Measurements from ENCODE around the gene KCNMB3. TPM values are rescaled to one million over a fixed set of nuclear protein-coding genes. Genes with fewer than 3 reads are reported as not detected.

The KCNMB3 gene
- total and polyA plus RNA-seq, 2 of the 13 experiments (the other 11 are each of a cell fraction or from before 2014, with no cell fraction given) = 4.3 to 7.1 TPM

- TF ChIP-seq ZC3H13 (CRISPR knock-in tag; IDR thresholded peaks at IDR 0.05) (no peak), ZNF816 (CRISPR knock-in tag; IDR thresholded peaks at IDR 0.05; ENCODE audit: borderline replicate concordance) (no peak), ESRRA (CRISPR knock-in tag; IDR thresholded peaks at IDR 0.05; ENCODE audit: low read depth) (no peak)
Measured at GRCh38 chr3:179229177-179229576, 21.7 kb downstream of the KCNMB3 start (continued).

DNA sequence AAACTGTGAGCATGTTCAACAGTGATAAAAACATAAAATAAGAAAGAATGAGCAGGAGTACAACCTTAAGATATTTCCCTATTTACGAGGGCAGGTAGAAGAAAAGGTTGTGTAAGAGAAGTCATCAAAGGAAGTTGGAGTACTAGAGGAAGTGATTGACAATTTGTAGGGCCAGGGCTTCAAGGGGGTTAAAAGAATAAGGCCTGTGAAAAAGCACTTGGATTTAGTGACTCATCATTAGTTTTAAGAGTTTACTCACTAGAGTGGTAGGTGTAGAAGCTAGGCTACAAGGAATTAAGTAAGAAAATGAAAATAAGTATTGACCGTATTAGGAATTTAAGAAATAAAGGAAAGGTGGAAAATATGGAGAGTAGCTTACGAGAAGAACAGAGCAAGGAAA is 23.6 kb downstream of the KCNMB3 start:
- ChIA-PET CTCF (ENCODE audit: low intra/inter-chr PET ratio, low total read pairs) (no interaction called here), POLR2A (no interaction called here)
- Histone ChIP-seq H3K9me3 (ENCODE audit: low read length) (no peaks in the 10 kb centered on the region), H3K36me3 (replicated peaks in 1 of 2; ENCODE audit: control insufficient read depth in 1 of 2, insufficient read depth in 2 of 2, low read length in 2 of 2) (peaks cover 0 to 14% of the 10 kb centered on the region in 2 experiments; a peak in 3 of 5 replicates), H3K4me1 (ENCODE audit: insufficient read depth, low read length) (no peaks in the 10 kb centered on the region), H3K4me2 (ENCODE audit: low read depth, low read length) (no peak overlapping the region), H2AFZ (ENCODE audit: low read length) (no peak overlapping the region), H3K79me2 (ENCODE audit: insufficient read depth, low read length) (no peaks in the 10 kb centered on the region), H3K27me3 (ENCODE audit: control insufficient read depth in 1 of 2, insufficient read depth in 2 of 2, low read length in 2 of 2) (no peaks in the 10 kb centered on the region), H3K27ac (ENCODE audit: extremely low read length, insufficient read depth, low read length) (no peak overlapping the region), H3K9ac (ENCODE audit: insufficient read depth, low read depth, low read length) (no peak overlapping the region), H3K4me3 (replicated peaks in 1 of 3; ENCODE audit: insufficient read depth in 1 of 3, low read depth in 2 of 3, low read length in 3 of 3) (no peak overlapping the region), H4K20me1 (ENCODE audit: insufficient read depth, low read length) (no peaks in the 10 kb centered on the region)
- TF ChIP-seq ZNF549 (CRISPR knock-in tag; IDR thresholded peaks at IDR 0.05) (no peak), ZNF468 (CRISPR knock-in tag; IDR thresholded peaks at IDR 0.05) (no peak), ZNF383 (CRISPR knock-in tag; IDR thresholded peaks at IDR 0.05; ENCODE audit: borderline replicate concordance) (no peak), SRSF1 (optimal IDR thresholded peaks at IDR 0.05; ENCODE audit: low read depth, low read length) (no peak), SAFB2 (CRISPR knock-in tag; IDR thresholded peaks at IDR 0.05; ENCODE audit: borderline replicate concordance, low read depth) (no peak), NFE2L2 (IDR thresholded peaks at IDR 0.05; ENCODE audit: low read length) (no peak), ZNF605 (CRISPR knock-in tag; IDR thresholded peaks at IDR 0.05) (no peak), EZH2 (conservative IDR thresholded peaks at IDR 0.05; ENCODE audit: low read depth, low read length) (no peak), NFYC (CRISPR knock-in tag; IDR thresholded peaks at IDR 0.05) (no peak), RCOR2 (CRISPR knock-in tag; IDR thresholded peaks at IDR 0.05) (no peak)
- TF ChIP-seq, protein P1, sequence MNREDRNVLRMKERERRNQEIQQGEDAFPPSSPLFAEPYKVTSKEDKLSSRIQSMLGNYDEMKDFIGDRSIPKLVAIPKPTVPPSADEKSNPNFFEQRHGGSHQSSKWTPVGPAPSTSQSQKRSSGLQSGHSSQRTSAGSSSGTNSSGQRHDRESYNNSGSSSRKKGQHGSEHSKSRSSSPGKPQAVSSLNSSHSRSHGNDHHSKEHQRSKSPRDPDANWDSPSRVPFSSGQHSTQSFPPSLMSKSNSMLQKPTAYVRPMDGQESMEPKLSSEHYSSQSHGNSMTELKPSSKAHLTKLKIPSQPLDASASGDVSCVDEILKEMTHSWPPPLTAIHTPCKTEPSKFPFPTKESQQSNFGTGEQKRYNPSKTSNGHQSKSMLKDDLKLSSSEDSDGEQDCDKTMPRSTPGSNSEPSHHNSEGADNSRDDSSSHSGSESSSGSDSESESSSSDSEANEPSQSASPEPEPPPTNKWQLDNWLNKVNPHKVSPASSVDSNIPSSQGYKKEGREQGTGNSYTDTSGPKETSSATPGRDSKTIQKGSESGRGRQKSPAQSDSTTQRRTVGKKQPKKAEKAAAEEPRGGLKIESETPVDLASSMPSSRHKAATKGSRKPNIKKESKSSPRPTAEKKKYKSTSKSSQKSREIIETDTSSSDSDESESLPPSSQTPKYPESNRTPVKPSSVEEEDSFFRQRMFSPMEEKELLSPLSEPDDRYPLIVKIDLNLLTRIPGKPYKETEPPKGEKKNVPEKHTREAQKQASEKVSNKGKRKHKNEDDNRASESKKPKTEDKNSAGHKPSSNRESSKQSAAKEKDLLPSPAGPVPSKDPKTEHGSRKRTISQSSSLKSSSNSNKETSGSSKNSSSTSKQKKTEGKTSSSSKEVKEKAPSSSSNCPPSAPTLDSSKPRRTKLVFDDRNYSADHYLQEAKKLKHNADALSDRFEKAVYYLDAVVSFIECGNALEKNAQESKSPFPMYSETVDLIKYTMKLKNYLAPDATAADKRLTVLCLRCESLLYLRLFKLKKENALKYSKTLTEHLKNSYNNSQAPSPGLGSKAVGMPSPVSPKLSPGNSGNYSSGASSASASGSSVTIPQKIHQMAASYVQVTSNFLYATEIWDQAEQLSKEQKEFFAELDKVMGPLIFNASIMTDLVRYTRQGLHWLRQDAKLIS (CRISPR knock-in tag; IDR thresholded peaks at IDR 0.05) = no peak
- in situ Hi-C loops (cut with HindIII; ENCODE audit: extremely low pct_ligation_motif_present, low pct_unique_long_range_greater_than_20kb) = no loop called here
- no peak for ATAC-seq
- FAIRE-seq = no peak
- intact Hi-C loops (cut with micrococcal nuclease; ENCODE audit: unreplicated experiment) = loop anchor here (10.0 kb wide), 1 partner anchor 87 kb away; no protein-coding TSS in a partner anchor
- no TSS peak for BruUV-seq (replicated peaks)
- WGBS (ENCODE audit: low lambda C conversion rate) = 97% methylated on average over 3 of the region's 3 CpGs
- DNase-seq (ENCODE audit: low spot score) = no peak

All from HepG2 (cell line).